Progenitor cell of endocrine pancreas (in vitro differentiated cells): Measurements from ENCODE around the gene GSX1. TPM values are rescaled to one million over a fixed set of nuclear protein-coding genes. Genes with fewer than 3 reads are reported as not detected.

Experiments
- DNase-seq: peaks from one replicate; pipeline ENCODE4 v3.0.0; 2021; ENCODE audit warnings: low spot score; ENCODE audit not compliant: unreplicated experiment
- H3K27ac Mint-ChIP-seq: 2 replicates; pipeline ENCODE4 v1.8.0; 2021; ENCODE audit warnings: mild to moderate bottlenecking, moderate library complexity, mixed read lengths
- H3K27me3 Mint-ChIP-seq: 2 replicates; pipeline ENCODE4 v1.8.0; 2021; ENCODE audit warnings: mixed read lengths
- H3K36me3 Mint-ChIP-seq: 2 replicates; pipeline ENCODE4 v1.8.0; 2022; ENCODE audit warnings: mixed read lengths; ENCODE audit not compliant: insufficient read depth
- H3K4me1 Mint-ChIP-seq: 2 replicates; pipeline ENCODE4 v1.8.0; 2021; ENCODE audit warnings: low read depth, mixed read lengths
- H3K4me3 Mint-ChIP-seq: 2 replicates; pipeline ENCODE4 v1.8.0; 2021; ENCODE audit warnings: low read depth, mild to moderate bottlenecking, moderate library complexity, mixed read lengths
- H3K9me3 Mint-ChIP-seq: 2 replicates; pipeline ENCODE4 v1.8.0; 2021; ENCODE audit warnings: low read depth, mixed read lengths
- total RNA-seq: library from RNA; stranded (reverse); gene quantifications from 2 replicates; pipeline ENCODE4 v1.2.1, GENCODE V29; 2021
- TF ChIP-seq, protein P1 (sequence below): fragments of 200-600 bp; sonication (generic); IDR thresholded peaks from one replicate; pipeline ENCODE4 v1.5.0; 2021; ENCODE audit warnings: antibody characterized with exemption, mild to moderate bottlenecking; ENCODE audit not compliant: unreplicated experiment

The GSX1 gene
- total RNA-seq, 1 donor from 2014 or later: not detected

DNA sequence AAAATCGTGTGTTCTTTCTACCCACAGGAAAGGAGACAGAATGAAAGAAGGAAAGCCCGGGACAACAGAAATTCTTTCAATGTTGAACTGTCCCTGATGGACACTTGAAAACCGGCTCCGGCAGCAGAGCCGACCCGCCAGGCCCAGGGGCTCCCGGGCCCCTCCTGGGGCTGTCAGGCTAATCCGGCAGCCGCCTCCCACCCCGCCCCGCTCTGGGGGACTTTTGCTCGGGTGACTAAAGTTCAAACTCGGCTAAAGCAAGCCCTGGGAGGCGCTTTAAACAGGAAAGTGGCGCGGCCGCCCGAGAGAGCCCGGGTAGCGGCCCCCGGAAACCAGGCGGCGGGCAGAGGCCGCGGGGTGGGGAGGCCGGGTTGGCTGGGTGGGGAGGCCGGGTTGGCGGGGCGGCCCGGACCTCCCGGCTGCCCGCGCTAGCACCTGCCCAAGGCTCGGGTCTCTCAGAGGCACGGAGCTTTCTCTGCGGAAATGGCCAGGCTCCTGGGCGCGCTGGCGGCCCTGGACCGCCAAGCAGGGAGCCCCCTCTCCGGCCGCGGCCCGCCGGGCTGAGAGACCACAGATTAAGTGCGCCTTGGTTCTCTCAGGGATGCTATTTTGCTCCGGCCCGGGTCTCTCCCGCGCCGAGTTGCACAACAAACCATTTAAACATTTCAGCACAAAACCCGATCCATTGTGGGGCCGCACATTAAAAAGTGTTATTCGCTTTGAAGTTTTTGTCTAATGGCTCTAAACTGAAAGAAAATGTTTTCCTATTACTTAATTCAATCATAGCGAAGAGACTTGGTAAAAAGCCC lies 2.6 kb upstream of the GSX1 start:
- no peak for DNase-seq
- TF ChIP-seq, protein P1, sequence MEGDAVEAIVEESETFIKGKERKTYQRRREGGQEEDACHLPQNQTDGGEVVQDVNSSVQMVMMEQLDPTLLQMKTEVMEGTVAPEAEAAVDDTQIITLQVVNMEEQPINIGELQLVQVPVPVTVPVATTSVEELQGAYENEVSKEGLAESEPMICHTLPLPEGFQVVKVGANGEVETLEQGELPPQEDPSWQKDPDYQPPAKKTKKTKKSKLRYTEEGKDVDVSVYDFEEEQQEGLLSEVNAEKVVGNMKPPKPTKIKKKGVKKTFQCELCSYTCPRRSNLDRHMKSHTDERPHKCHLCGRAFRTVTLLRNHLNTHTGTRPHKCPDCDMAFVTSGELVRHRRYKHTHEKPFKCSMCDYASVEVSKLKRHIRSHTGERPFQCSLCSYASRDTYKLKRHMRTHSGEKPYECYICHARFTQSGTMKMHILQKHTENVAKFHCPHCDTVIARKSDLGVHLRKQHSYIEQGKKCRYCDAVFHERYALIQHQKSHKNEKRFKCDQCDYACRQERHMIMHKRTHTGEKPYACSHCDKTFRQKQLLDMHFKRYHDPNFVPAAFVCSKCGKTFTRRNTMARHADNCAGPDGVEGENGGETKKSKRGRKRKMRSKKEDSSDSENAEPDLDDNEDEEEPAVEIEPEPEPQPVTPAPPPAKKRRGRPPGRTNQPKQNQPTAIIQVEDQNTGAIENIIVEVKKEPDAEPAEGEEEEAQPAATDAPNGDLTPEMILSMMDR: no peak
- peaks cover 10% of the 10 kb centered on the region for H3K4me1 Mint-ChIP-seq
- H3K27me3 Mint-ChIP-seq: peaks cover 85% of the 10 kb centered on the region
- no peaks in the 10 kb centered on the region for H3K9me3 Mint-ChIP-seq
- H3K27ac Mint-ChIP-seq: no peak overlapping the region
- H3K36me3 Mint-ChIP-seq: no peaks in the 10 kb centered on the region
- H3K4me3 Mint-ChIP-seq: no peak overlapping the region

DNA sequence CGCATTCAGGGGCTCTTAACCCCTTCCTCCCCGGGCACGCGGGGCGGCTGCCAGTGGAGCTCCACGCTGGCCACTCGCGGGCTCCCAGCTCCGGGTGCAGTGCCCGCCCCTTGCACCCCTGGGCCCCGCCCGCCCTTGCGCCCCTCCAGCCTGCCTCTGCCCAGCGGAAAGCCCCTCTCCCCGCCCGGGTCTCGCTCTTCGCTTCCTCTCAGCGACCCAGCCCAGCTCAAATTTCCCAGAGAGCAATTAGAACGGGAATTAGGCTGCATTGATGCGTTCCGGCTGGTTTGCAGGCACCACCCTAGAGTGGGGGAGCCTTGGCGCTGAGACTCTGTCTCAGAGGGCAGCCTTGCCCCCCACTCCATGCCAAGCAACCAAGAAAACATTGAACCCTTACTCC lies 1.8 kb upstream of the GSX1 start:
- no peak overlapping the region for H3K4me3 Mint-ChIP-seq
- no peak for DNase-seq
- H3K27me3 Mint-ChIP-seq: peaks cover 85% of the 10 kb centered on the region
- no peaks in the 10 kb centered on the region for H3K9me3 Mint-ChIP-seq
- no peak overlapping the region for H3K27ac Mint-ChIP-seq
- no peaks in the 10 kb centered on the region for H3K36me3 Mint-ChIP-seq
- TF ChIP-seq, protein P1: no peak
- peaks cover 10% of the 10 kb centered on the region for H3K4me1 Mint-ChIP-seq

DNA sequence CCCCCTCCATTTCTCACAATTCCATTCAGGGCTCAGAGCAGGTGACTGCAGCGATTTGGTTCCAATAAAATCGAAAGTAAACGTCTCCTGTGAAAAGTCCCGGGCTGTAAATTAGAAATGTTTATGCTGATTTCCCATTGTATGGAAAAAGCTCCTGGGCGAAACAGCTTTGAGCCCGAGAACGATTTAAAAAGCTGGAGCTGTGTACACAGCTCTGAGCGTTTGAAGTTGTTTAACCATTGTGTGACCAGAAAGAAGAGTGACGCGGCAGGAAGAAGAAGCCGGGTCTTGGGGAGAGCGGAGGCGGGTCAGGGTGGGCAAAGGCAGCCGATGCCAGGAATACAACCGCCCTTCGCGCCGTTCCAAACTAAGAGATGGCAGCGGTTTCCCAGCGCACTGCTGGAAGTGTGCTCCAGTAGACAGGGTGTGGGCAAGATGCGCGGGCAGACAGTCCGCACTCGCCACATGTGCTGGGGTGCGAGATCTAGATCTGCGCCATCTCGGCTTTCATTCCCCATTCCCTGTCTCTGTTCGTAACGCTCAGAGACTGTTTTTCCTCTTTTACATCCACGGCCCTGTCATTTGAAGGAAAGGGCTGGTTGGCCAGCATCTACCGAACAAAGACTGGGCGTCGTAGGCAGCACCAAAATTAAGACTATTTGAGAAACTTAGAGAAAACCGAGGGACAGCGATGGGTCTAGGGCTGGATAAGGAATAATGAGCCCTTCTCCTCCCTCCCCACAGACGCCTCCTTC lies 960 bp upstream of the GSX1 start:
- Mint-ChIP-seq H3K36me3 (no peaks in the 10 kb centered on the region), H3K4me3 (no peak overlapping the region), H3K27me3 (peaks cover 89% of the 10 kb centered on the region), H3K27ac (peak overlapping the region; percentile 35), H3K4me1 (peaks cover 10% of the 10 kb centered on the region), H3K9me3 (no peaks in the 10 kb centered on the region)
- TF ChIP-seq, protein P1: no peak
- DNase-seq: no peak

DNA sequence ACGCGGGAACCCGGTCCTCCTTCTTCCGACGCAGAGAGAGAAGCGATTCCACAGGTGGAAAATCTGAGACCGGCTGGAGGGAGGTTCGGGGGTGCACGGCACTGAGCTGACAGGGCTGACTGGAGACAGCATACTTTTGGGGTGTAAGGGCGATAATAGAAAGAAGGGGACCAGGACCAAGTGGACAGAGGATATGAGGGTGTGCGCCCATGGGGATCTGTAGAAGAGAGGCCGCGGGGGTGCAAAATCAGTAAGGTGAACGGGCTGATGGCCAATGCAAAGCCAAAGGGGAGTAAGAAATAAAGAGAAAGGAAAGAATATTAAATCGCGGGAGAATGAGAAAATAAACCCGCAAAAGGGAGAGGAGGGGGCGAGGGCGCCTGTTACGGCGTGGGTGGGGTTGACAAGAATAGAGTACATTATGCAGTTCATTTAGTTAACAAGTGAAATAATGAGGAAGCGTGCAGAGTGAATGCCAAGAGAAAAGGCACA lies 336 bp upstream of the GSX1 start:
- DNase-seq: no peak
- H3K4me3 Mint-ChIP-seq: no peak overlapping the region
- H3K4me1 Mint-ChIP-seq: peaks cover 10% of the 10 kb centered on the region
- no peaks in the 10 kb centered on the region for H3K9me3 Mint-ChIP-seq
- TF ChIP-seq, protein P1: no peak
- no peaks in the 10 kb centered on the region for H3K36me3 Mint-ChIP-seq
- H3K27ac Mint-ChIP-seq: peak overlapping the region; percentile 59
- H3K27me3 Mint-ChIP-seq: peaks cover 89% of the 10 kb centered on the region

DNA sequence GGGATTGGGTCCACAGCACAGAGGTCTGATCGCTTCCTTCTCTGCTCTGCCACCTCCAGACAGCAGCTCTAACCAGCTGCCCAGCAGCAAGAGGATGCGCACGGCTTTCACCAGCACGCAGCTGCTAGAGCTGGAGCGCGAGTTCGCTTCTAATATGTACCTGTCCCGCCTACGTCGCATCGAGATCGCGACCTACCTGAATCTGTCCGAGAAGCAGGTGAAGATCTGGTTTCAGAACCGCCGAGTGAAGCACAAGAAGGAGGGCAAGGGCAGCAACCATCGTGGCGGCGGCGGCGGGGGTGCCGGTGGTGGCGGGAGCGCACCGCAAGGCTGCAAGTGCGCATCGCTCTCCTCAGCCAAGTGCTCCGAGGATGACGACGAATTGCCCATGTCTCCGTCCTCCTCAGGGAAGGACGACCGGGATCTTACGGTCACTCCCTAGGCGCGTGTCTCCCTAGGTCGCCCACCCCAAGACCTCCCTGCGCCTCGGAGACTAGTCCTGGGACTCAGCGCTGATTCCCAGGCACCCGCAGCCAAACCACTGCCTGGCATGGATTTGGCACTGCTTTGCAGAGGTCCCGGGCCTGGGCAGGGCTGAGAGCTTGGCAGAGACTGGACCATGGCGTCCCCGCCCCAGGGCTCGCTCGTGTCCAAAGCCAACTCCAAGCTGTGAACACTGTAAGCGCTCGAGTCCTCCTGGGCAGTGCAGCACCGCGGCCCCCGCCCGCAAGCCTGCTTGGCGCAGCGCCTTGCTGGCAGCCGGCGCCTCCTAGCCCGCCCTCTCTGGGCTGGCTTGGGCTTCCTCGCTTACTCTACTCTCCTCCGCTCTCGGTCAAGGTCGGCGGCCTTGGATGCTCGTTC lies 1.5 kb downstream of the GSX1 start:
- no peak overlapping the region for H3K4me3 Mint-ChIP-seq
- no peaks in the 10 kb centered on the region for H3K36me3 Mint-ChIP-seq
- H3K4me1 Mint-ChIP-seq: peaks cover 10% of the 10 kb centered on the region
- H3K9me3 Mint-ChIP-seq: no peaks in the 10 kb centered on the region
- no peak overlapping the region for H3K27ac Mint-ChIP-seq
- peaks cover 89% of the 10 kb centered on the region for H3K27me3 Mint-ChIP-seq
- TF ChIP-seq, protein P1: no peak
- DNase-seq: no peak
